22Rv1 (cell line): ENCODE results near the gene STK10.

Experiments
- ZFX ChIP-seq: fragments of 450-650 bp; IDR thresholded peaks from 2 replicates; pipeline ENCODE4 v1.6.1; 2017; ENCODE audit warnings: antibody characterized with exemption, borderline replicate concordance
- TF ChIP-seq, protein P1 (sequence below): fragments of 450-650 bp; IDR thresholded peaks from 2 replicates; pipeline ENCODE4 v1.5.1; 2017; ENCODE audit warnings: mild to moderate bottlenecking

DNA sequence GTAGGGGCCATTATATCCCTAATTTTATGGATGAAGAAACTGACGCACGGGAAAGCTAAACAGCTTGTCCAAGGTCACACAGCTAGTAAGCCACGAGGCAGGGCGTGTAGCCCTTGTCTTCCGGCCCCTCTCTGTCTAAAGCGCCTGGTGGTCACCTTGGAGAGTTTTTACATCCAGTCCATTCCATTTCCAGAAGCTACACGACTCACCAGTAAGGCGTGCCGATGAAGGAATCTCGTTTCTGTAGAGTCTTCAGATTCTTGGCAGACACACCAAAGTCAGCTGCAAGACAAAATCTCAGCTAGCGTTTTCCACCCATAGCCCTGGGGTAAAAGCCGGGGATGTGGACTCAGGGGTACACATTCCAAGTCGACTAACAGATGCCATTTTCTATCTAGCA lies 80.5 kb downstream of the STK10 start:
- TF ChIP-seq, protein P1, sequence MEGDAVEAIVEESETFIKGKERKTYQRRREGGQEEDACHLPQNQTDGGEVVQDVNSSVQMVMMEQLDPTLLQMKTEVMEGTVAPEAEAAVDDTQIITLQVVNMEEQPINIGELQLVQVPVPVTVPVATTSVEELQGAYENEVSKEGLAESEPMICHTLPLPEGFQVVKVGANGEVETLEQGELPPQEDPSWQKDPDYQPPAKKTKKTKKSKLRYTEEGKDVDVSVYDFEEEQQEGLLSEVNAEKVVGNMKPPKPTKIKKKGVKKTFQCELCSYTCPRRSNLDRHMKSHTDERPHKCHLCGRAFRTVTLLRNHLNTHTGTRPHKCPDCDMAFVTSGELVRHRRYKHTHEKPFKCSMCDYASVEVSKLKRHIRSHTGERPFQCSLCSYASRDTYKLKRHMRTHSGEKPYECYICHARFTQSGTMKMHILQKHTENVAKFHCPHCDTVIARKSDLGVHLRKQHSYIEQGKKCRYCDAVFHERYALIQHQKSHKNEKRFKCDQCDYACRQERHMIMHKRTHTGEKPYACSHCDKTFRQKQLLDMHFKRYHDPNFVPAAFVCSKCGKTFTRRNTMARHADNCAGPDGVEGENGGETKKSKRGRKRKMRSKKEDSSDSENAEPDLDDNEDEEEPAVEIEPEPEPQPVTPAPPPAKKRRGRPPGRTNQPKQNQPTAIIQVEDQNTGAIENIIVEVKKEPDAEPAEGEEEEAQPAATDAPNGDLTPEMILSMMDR = no peak
- TF ChIP-seq ZFX = no peak
